Natural killer cell (primary cell): ENCODE data around the gene HCN3. TPM values are rescaled to one million over a fixed set of nuclear protein-coding genes. Genes with fewer than 3 reads are reported as not detected.

Experiments
- ATAC-seq, 3 donors: fragments of 150-1000 bp in 2 of 3; fragments of 200-7000 bp in 1 of 3; cut with Tn5 transposase; 1 replicate in 1 of 3; 2 replicates in 2 of 3; pipeline ENCODE4 v1.10.0; 2021; ENCODE audit warnings: mild to moderate bottlenecking in 2 of 3, moderate library complexity in 2 of 3
- DNase-seq, 2 donors: peaks; one replicate each; pipeline versions ENCODE4 v3.0.0 to v3.0.0-alpha.2; 2013 to 2021; ENCODE audit warnings: mixed read lengths in 1 of 2
- H3K27ac ChIP-seq: one replicate; pipeline ENCODE4 v1.5.1; 2013; ENCODE audit warnings: mild to moderate bottlenecking, low read length
- H3K27me3 ChIP-seq: one replicate; pipeline ENCODE4 v1.6.1; 2013; ENCODE audit warnings: low read length; ENCODE audit not compliant: control insufficient read depth, insufficient read depth
- H3K36me3 ChIP-seq: one replicate; pipeline ENCODE4 v1.6.1; 2013; ENCODE audit warnings: low read length; ENCODE audit not compliant: control insufficient read depth, insufficient read depth
- H3K4me1 ChIP-seq: one replicate; pipeline ENCODE4 v1.6.1; 2013; ENCODE audit warnings: low read length; ENCODE audit not compliant: control insufficient read depth, insufficient read depth
- H3K4me3 ChIP-seq: one replicate; pipeline ENCODE4 v1.5.1; 2013; ENCODE audit warnings: low read length
- H3K9me3 ChIP-seq: one replicate; pipeline ENCODE4 v1.6.1; 2013; ENCODE audit warnings: low read length; ENCODE audit not compliant: control insufficient read depth, insufficient read depth
- H3K27ac Mint-ChIP-seq, 2 donors: one replicate each; pipeline ENCODE4 v1.8.0; 2022; ENCODE audit warnings: mild to moderate bottlenecking in 2 of 2, mixed read lengths in 2 of 2, moderate library complexity in 1 of 2
- H3K27me3 Mint-ChIP-seq, 2 donors: one replicate each; pipeline ENCODE4 v1.8.0; 2022; ENCODE audit warnings: low read depth in 2 of 2, mixed read lengths in 2 of 2
- H3K36me3 Mint-ChIP-seq: one replicate; pipeline ENCODE4 v1.8.0; 2022; ENCODE audit warnings: mixed read lengths
- H3K4me1 Mint-ChIP-seq, 2 donors: one replicate each; pipeline ENCODE4 v1.8.0; 2022; ENCODE audit warnings: mixed read lengths in 2 of 2
- H3K4me3 Mint-ChIP-seq: one replicate; pipeline ENCODE4 v1.8.0; 2022; ENCODE audit warnings: mild to moderate bottlenecking, moderate library complexity, mixed read lengths
- H3K9me3 Mint-ChIP-seq, 2 donors: one replicate each; pipeline ENCODE4 v1.8.0; 2022; ENCODE audit warnings: mixed read lengths in 2 of 2
- WGBS: methylation state at CpG from one replicate; pipeline ENCODE4 v1.1.7; 2013; ENCODE audit warnings: missing lambda C conversion rate; ENCODE audit not compliant: insufficient coverage; 5-methylcytosine and 5-hydroxymethylcytosine counted together
- intact Hi-C: fragments of 100-400 bp; cut with micrococcal nuclease; formaldehyde crosslinking; loops from one replicate; pipeline ENCODE4 v1.14.2; 2022
- total RNA-seq, 4 donors: library from RNA; stranded (reverse); fragments of 120-200 nt in 1 of 4; gene quantifications; one replicate each; pipeline versions ENCODE4 v1.2.3 to v1.2.4, GENCODE V29; 2013 to 2022
- TF ChIP-seq, protein P1 (sequence below): fragments of 200-600 bp; IDR thresholded peaks from one replicate; pipeline ENCODE4 v1.8.0; 2022; ENCODE audit warnings: antibody characterized with exemption

Gene HCN3
- total RNA-seq, 3 donors from 2014 or later (not counting 1 experiment from before 2014, with no cell fraction given) = 2.0 to 3.4 (median 2.6) TPM

DNA sequence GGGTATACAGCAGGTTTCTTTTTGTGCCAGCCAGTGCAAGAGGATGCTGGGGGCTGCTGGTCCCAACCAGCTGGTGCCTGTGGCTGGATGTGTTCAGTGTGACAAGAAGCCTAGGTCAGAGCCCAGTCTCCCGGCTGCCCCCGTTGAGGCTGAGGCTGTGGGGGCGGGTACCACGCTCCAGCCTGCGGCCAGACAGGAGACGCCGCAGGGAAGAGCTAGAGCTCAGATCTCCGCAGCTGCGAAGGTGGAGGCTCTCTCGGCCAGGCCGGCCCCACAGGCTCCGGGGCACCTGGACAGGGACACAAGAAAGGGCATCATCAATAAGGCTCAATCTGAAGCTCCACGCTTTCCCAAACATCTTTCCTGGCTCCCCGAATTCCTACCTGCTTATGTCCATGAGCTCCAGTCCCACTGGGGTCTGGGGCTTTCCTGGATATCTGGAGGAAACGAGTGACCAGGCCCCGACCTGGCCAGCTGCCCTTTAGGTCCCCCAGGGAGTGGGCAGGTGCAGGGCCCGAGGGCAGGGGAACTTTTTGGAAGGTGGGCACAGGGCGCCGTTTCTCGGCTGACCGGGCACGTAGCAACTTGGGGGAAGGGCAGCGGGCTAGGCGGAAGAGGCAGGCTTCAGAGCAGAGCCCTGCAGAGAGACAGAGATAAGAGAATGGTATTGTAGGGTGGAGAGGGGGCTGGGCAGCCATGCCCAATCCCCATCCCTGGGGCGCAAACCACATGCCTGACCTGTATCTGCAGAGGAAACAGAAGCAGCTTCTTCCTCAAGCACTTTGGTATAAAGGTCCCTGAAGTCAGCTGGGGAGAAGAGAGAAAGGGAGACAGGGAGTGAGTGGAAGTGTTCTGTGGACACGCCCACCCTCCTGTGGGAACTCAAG, 29.4 kb upstream of the HCN3 start:
- peaks cover 4 to 8% of the 10 kb centered on the region in 2 donors for H3K27me3 Mint-ChIP-seq
- no peaks in the 10 kb centered on the region for H3K36me3 ChIP-seq
- TF ChIP-seq, protein P1, sequence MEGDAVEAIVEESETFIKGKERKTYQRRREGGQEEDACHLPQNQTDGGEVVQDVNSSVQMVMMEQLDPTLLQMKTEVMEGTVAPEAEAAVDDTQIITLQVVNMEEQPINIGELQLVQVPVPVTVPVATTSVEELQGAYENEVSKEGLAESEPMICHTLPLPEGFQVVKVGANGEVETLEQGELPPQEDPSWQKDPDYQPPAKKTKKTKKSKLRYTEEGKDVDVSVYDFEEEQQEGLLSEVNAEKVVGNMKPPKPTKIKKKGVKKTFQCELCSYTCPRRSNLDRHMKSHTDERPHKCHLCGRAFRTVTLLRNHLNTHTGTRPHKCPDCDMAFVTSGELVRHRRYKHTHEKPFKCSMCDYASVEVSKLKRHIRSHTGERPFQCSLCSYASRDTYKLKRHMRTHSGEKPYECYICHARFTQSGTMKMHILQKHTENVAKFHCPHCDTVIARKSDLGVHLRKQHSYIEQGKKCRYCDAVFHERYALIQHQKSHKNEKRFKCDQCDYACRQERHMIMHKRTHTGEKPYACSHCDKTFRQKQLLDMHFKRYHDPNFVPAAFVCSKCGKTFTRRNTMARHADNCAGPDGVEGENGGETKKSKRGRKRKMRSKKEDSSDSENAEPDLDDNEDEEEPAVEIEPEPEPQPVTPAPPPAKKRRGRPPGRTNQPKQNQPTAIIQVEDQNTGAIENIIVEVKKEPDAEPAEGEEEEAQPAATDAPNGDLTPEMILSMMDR = no peak
- H3K27ac ChIP-seq = no peak overlapping the region
- H3K27ac Mint-ChIP-seq = no peak overlapping the region
- H3K27me3 ChIP-seq = no peaks in the 10 kb centered on the region
- intact Hi-C loops = no loop called here
- H3K4me1 ChIP-seq = peaks cover 30% of the 10 kb centered on the region
- H3K4me1 Mint-ChIP-seq = peaks cover 6 to 28% of the 10 kb centered on the region in 2 donors
- H3K4me3 Mint-ChIP-seq = no peak overlapping the region
- H3K9me3 ChIP-seq = peaks cover 3% of the 10 kb centered on the region
- peaks cover 8% of the 10 kb centered on the region for H3K36me3 Mint-ChIP-seq
- no peak overlapping the region for H3K4me3 ChIP-seq
- no peak for ATAC-seq
- peaks cover 2 to 3% of the 10 kb centered on the region in 2 donors for H3K9me3 Mint-ChIP-seq
- no peak for DNase-seq
- WGBS = 94% methylated on average over 26 of the region's 26 CpGs

DNA sequence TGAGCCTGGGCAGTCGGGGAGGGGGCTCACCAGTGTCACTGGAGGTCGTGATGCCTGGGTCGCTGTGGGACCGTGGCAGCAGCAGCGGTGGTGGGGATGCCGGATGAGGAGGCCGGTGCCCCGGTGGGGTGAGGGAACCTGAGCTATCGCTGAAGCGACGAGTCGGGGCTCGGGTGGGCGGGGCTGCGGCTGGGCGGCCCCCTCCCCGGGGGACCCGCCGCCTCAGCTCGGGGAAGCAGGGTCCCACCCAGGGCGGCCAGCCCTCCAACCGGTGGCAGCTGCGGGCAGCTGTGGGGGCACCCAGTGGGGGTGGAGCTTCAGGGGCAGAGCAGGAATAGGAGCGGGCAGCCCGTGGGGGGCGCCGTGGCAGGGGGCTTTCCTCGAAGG, 27.0 kb upstream of the HCN3 start:
- Histone ChIP-seq H3K4me3 (peak overlapping the region; percentile 46), H3K4me1 (peaks cover 26% of the 10 kb centered on the region), H3K27me3 (no peaks in the 10 kb centered on the region), H3K36me3 (no peaks in the 10 kb centered on the region), H3K27ac (no peak overlapping the region), H3K9me3 (no peaks in the 10 kb centered on the region)
- Mint-ChIP-seq H3K27ac (peak overlapping the region in 1 of 2 donors; percentile 58), H3K36me3 (no peaks in the 10 kb centered on the region), H3K4me3 (peak overlapping the region; percentile 70), H3K27me3 (no peaks in the 10 kb centered on the region), H3K4me1 (peaks cover 13 to 27% of the 10 kb centered on the region in 2 donors), H3K9me3 (no peaks in the 10 kb centered on the region)
- ATAC-seq = peak; percentile 11 to 27 (median 21)
- 3% methylated on average over 28 of the region's 28 CpGs for WGBS
- TF ChIP-seq, protein P1 = no peak
- DNase-seq = no peak
- intact Hi-C loops = loop anchor here (1.0 to 10.0 kb wide), 4 partner anchors 23 to 342 kb away; partner anchors contain the start of gene CLK2

- TF ChIP-seq, protein P1 = peak; percentile 100
- no peaks in the 10 kb centered on the region for H3K27me3 Mint-ChIP-seq
- no peaks in the 10 kb centered on the region for H3K36me3 Mint-ChIP-seq
- no peaks in the 10 kb centered on the region for H3K9me3 Mint-ChIP-seq
- ATAC-seq (peak; percentile 98 to 100 (median 98)), DNase-seq (peak; percentile 96 to 97)
- no peaks in the 10 kb centered on the region for H3K9me3 ChIP-seq
- peaks cover 18 to 33% of the 10 kb centered on the region in 2 donors for H3K4me1 Mint-ChIP-seq
- H3K36me3 ChIP-seq = no peaks in the 10 kb centered on the region
- peak overlapping the region; percentile 63 for H3K4me3 Mint-ChIP-seq
- intact Hi-C loops = loop anchor here (1.0 to 10.0 kb wide), 4 partner anchors 22 to 341 kb away; partner anchors contain the start of gene CLK2
- H3K4me3 ChIP-seq = peak overlapping the region; percentile 46
- H3K27me3 ChIP-seq = no peaks in the 10 kb centered on the region
- H3K27ac ChIP-seq = no peak overlapping the region
- H3K4me1 ChIP-seq = peaks cover 31% of the 10 kb centered on the region
- peak overlapping the region in 1 of 2 donors; percentile 58 for H3K27ac Mint-ChIP-seq
- 20% methylated on average over 23 of the region's 23 CpGs for WGBS
Observed at GRCh38 chr1:155250633-155251449, 26.4 kb upstream of the HCN3 start.
